Activated T-cell treated with anti-CD3 and anti-CD28 coated beads, Interleukin-2, amount 50 U/mL, for 24 hours (primary cell): Measurements from ENCODE around the gene MTSS2.
A peak's percentile ranks its signal among the peaks of the same experiment; 100 is the strongest.

Experiments
- DNase-seq: peaks from one replicate; pipeline ENCODE4 v3.0.0-alpha.2; 2020
- H3K27ac Mint-ChIP-seq: 2 replicates; pipeline ENCODE4 v1.8.0; 2020; ENCODE audit warnings: mild to moderate bottlenecking, mixed read lengths
- H3K27me3 Mint-ChIP-seq: 2 replicates; pipeline ENCODE4 v1.8.0; 2020; ENCODE audit warnings: mixed read lengths
- H3K36me3 Mint-ChIP-seq: 2 replicates; pipeline ENCODE4 v1.8.0; 2020; ENCODE audit warnings: low read depth, mixed read lengths
- H3K4me1 Mint-ChIP-seq: 2 replicates; pipeline ENCODE4 v1.8.0; 2020; ENCODE audit warnings: low read depth, mixed read lengths
- H3K4me3 Mint-ChIP-seq: 2 replicates; pipeline ENCODE4 v1.8.0; 2020; ENCODE audit warnings: mild to moderate bottlenecking, moderate library complexity, mixed read lengths
- H3K9me3 Mint-ChIP-seq: 2 replicates; pipeline ENCODE4 v1.8.0; 2020; ENCODE audit warnings: mixed read lengths

MTSS2 gene

GRCh38 chr16:70697594-70698170, 11.8 kb upstream of the MTSS2 start:
- H3K36me3 Mint-ChIP-seq, result peaks cover 37% of the 10 kb centered on the region
- no peaks in the 10 kb centered on the region for H3K9me3 Mint-ChIP-seq
- H3K27ac Mint-ChIP-seq, result peak overlapping the region; percentile 72
- peaks cover 26% of the 10 kb centered on the region for H3K4me1 Mint-ChIP-seq
- H3K27me3 Mint-ChIP-seq, result no peaks in the 10 kb centered on the region
- H3K4me3 Mint-ChIP-seq, result no peak overlapping the region
- no peak for DNase-seq

- Mint-ChIP-seq H3K27ac (peak overlapping the region; percentile 72), H3K4me3 (no peak overlapping the region), H3K27me3 (no peaks in the 10 kb centered on the region), H3K36me3 (peaks cover 37% of the 10 kb centered on the region), H3K4me1 (peaks cover 26% of the 10 kb centered on the region), H3K9me3 (no peaks in the 10 kb centered on the region)
- DNase-seq, result no peak
Observed at GRCh38 chr16:70696952-70697593, 11.2 kb upstream of the MTSS2 start.

- no peak overlapping the region for H3K4me3 Mint-ChIP-seq
- peaks cover 34% of the 10 kb centered on the region for H3K36me3 Mint-ChIP-seq
- no peak for DNase-seq
- no peaks in the 10 kb centered on the region for H3K9me3 Mint-ChIP-seq
- peak overlapping the region; percentile 72 for H3K27ac Mint-ChIP-seq
- no peaks in the 10 kb centered on the region for H3K27me3 Mint-ChIP-seq
- peaks cover 26% of the 10 kb centered on the region for H3K4me1 Mint-ChIP-seq
Observed at GRCh38 chr16:70696355-70696754, 10.5 kb upstream of the MTSS2 start.

GRCh38 chr16:70695331-70696070, 9.6 kb upstream of the MTSS2 start:
- no peak for DNase-seq
- Mint-ChIP-seq H3K36me3 (peaks cover 32% of the 10 kb centered on the region), H3K27me3 (no peaks in the 10 kb centered on the region), H3K9me3 (no peaks in the 10 kb centered on the region), H3K27ac (peak overlapping the region; percentile 63), H3K4me3 (no peak overlapping the region), H3K4me1 (peaks cover 26% of the 10 kb centered on the region)

- Mint-ChIP-seq H3K9me3 (no peaks in the 10 kb centered on the region), H3K27ac (no peak overlapping the region), H3K4me1 (peaks cover 26% of the 10 kb centered on the region), H3K27me3 (no peaks in the 10 kb centered on the region), H3K4me3 (no peak overlapping the region), H3K36me3 (peaks cover 30% of the 10 kb centered on the region)
- DNase-seq, result no peak
Observed at GRCh38 chr16:70694868-70695218, 9.0 kb upstream of the MTSS2 start.

GRCh38 chr16:70694088-70694867, 8.4 kb upstream of the MTSS2 start:
- peaks cover 26% of the 10 kb centered on the region for H3K4me1 Mint-ChIP-seq
- H3K9me3 Mint-ChIP-seq, result no peaks in the 10 kb centered on the region
- H3K27me3 Mint-ChIP-seq, result no peaks in the 10 kb centered on the region
- DNase-seq, result no peak
- H3K36me3 Mint-ChIP-seq, result peaks cover 25% of the 10 kb centered on the region
- H3K4me3 Mint-ChIP-seq, result no peak overlapping the region
- no peak overlapping the region for H3K27ac Mint-ChIP-seq

GRCh38 chr16:70692873-70693671, 7.2 kb upstream of the MTSS2 start:
- Mint-ChIP-seq H3K4me1 (peaks cover 23% of the 10 kb centered on the region), H3K27me3 (no peaks in the 10 kb centered on the region), H3K4me3 (no peak overlapping the region), H3K9me3 (no peaks in the 10 kb centered on the region), H3K27ac (peak overlapping the region; percentile 39), H3K36me3 (peaks cover 16% of the 10 kb centered on the region)
- no peak for DNase-seq

- no peak overlapping the region for H3K27ac Mint-ChIP-seq
- H3K4me1 Mint-ChIP-seq, result peaks cover 17% of the 10 kb centered on the region
- DNase-seq, result no peak
- no peaks in the 10 kb centered on the region for H3K9me3 Mint-ChIP-seq
- H3K4me3 Mint-ChIP-seq, result no peak overlapping the region
- H3K27me3 Mint-ChIP-seq, result no peaks in the 10 kb centered on the region
- H3K36me3 Mint-ChIP-seq, result peaks cover 13% of the 10 kb centered on the region
Observed at GRCh38 chr16:70692130-70692872, 6.4 kb upstream of the MTSS2 start.

- H3K27ac Mint-ChIP-seq, result no peak overlapping the region
- peaks cover 13% of the 10 kb centered on the region for H3K4me1 Mint-ChIP-seq
- no peaks in the 10 kb centered on the region for H3K9me3 Mint-ChIP-seq
- DNase-seq, result no peak
- H3K4me3 Mint-ChIP-seq, result no peak overlapping the region
- peaks cover 4% of the 10 kb centered on the region for H3K27me3 Mint-ChIP-seq
- peaks cover 10% of the 10 kb centered on the region for H3K36me3 Mint-ChIP-seq
Observed at GRCh38 chr16:70691223-70692129, 5.6 kb upstream of the MTSS2 start.

GRCh38 chr16:70689970-70690891, 4.4 kb upstream of the MTSS2 start:
- Mint-ChIP-seq H3K36me3 (peaks cover 5% of the 10 kb centered on the region), H3K4me1 (peaks cover 7% of the 10 kb centered on the region), H3K4me3 (no peak overlapping the region), H3K27ac (no peak overlapping the region), H3K27me3 (peaks cover 8% of the 10 kb centered on the region), H3K9me3 (no peaks in the 10 kb centered on the region)
- DNase-seq, result no peak

- Mint-ChIP-seq H3K9me3 (no peaks in the 10 kb centered on the region), H3K4me3 (no peak overlapping the region), H3K36me3 (peaks cover 4% of the 10 kb centered on the region), H3K4me1 (peaks cover 11% of the 10 kb centered on the region), H3K27ac (no peak overlapping the region), H3K27me3 (peaks cover 17% of the 10 kb centered on the region)
- DNase-seq, result no peak
Observed at GRCh38 chr16:70689035-70689969, 3.4 kb upstream of the MTSS2 start.
